Testis (tissue), 3 donors: ENCODE results near the gene ZBTB48. TPM values are rescaled to one million over a fixed set of nuclear protein-coding genes. Genes with fewer than 3 reads are reported as not detected.

Experiments
- DNase-seq: peaks from one replicate; pipeline ENCODE4 v3.0.0-alpha.2; 2019
- H3K27ac ChIP-seq, 2 donors: fragments of 200-600 bp; sonication (generic); one replicate each; pipeline ENCODE4 v1.5.1; 2019
- H3K27me3 ChIP-seq: fragments of 200-600 bp; sonication (generic); one replicate; pipeline ENCODE4 v1.5.1; 2019
- H3K36me3 ChIP-seq: fragments of 200-600 bp; sonication (generic); one replicate; pipeline ENCODE4 v1.5.1; 2017; ENCODE audit warnings: low read depth; ENCODE audit errors: missing control alignments
- H3K4me1 ChIP-seq: fragments of 200-600 bp; sonication (generic); one replicate; pipeline ENCODE4 v1.5.1; 2019
- H3K4me3 ChIP-seq, 2 donors: fragments of 200-600 bp; sonication (generic); one replicate each; pipeline ENCODE4 v1.5.1; 2017 to 2019
- H3K9me3 ChIP-seq: fragments of 200-600 bp; sonication (generic); one replicate; pipeline ENCODE4 v1.5.1; 2017
- CTCF ChIP-seq, 3 experiments: fragments of 450-650 bp in 2 of 3; fragments of 200-600 bp in 1 of 3; sonication (generic) in 1 of 3; IDR thresholded peaks; one replicate each; pipeline ENCODE4 v1.5.1; 2016 to 2019; ENCODE audit warnings: antibody characterized with exemption in 3 of 3, mild to moderate bottlenecking in 2 of 3, moderate library complexity in 1 of 3
- POLR2A ChIP-seq: fragments of 450-650 bp; IDR thresholded peaks from one replicate; pipeline ENCODE4 v1.6.1; 2017; ENCODE audit warnings: antibody characterized with exemption, mild to moderate bottlenecking, moderate library complexity
- WGBS, 2 donors: methylation state at CpG; one replicate each; pipeline ENCODE4 v1.1.5; 2018; 5-methylcytosine and 5-hydroxymethylcytosine counted together
- intact Hi-C: fragments of 100-400 bp; cut with DNase I; formaldehyde crosslinking; loops from one replicate; pipeline ENCODE4 v1.15.1; 2023; ENCODE audit warnings: low total_unique reads
- polyA plus RNA-seq: library from polyadenylated mRNA; stranded (reverse); fragments of 350-450 nt; fragmentation: Illumina TruSeq; extraction: RNeasy Lipid Tissue Mini Kit (QIAGEN cat#74804); gene quantifications from one replicate; pipeline ENCODE4 v1.2.3, GENCODE V29; 2014; ENCODE audit warnings: low read depth, low replicate concordance; ENCODE audit not compliant: insufficient read depth
- total RNA-seq, 2 donors: library from RNA; depleted of rRNA; stranded (reverse); fragments of >200 nt; gene quantifications; one replicate each; pipeline ENCODE4 v1.2.3, GENCODE V29; 2016

ZBTB48 gene
- total and polyA plus RNA-seq, 3 donors from 2014 or later = 58.9 to 80.7 (median 70.7) TPM

GRCh38 chr1:6581561-6582305, 1.9 kb downstream of the ZBTB48 start:
- no peaks in the 10 kb centered on the region for H3K27me3 ChIP-seq
- H3K4me3 ChIP-seq = no peak overlapping the region
- WGBS, 2 donors = 74 to 80% methylated on average over 10 of the region's 10 CpGs
- no peaks in the 10 kb centered on the region for H3K9me3 ChIP-seq
- no peak for TF ChIP-seq CTCF (IDR thresholded peaks at IDR 0.05)
- TF ChIP-seq POLR2A = no peak
- H3K4me1 ChIP-seq = peaks cover 30% of the 10 kb centered on the region
- H3K36me3 ChIP-seq = no peaks in the 10 kb centered on the region
- DNase-seq = no peak
- intact Hi-C loops = loop anchor here (5.0 kb wide), 1 partner anchor 51 kb away; no protein-coding TSS in a partner anchor
- H3K27ac ChIP-seq = no peak overlapping the region

GRCh38 chr1:6582370-6582769, 2.6 kb downstream of the ZBTB48 start:
- Histone ChIP-seq H3K36me3 (no peaks in the 10 kb centered on the region), H3K9me3 (no peaks in the 10 kb centered on the region), H3K4me3 (no peak overlapping the region), H3K4me1 (peaks cover 31% of the 10 kb centered on the region), H3K27me3 (no peaks in the 10 kb centered on the region), H3K27ac (no peak overlapping the region)
- 90% methylated on average over 1 of the region's 1 CpG; no CpG with 5 or more reads in 1 of the 2 donors for WGBS, 2 donors
- TF ChIP-seq POLR2A (no peak), CTCF (IDR thresholded peaks at IDR 0.05) (no peak)
- intact Hi-C loops = loop anchor here (5.0 kb wide), 1 partner anchor 50 kb away; no protein-coding TSS in a partner anchor
- DNase-seq = no peak

GRCh38 chr1:6584126-6585080, 4.6 kb downstream of the ZBTB48 start:
- 77 to 79% methylated on average over 20 to 21 of the region's 21 CpGs for WGBS, 2 donors
- H3K4me3 ChIP-seq = no peak overlapping the region
- no peaks in the 10 kb centered on the region for H3K36me3 ChIP-seq
- H3K27ac ChIP-seq = no peak overlapping the region
- DNase-seq = no peak
- intact Hi-C loops = loop anchor here (5.0 kb wide), 1 partner anchor 48 kb away; no protein-coding TSS in a partner anchor
- TF ChIP-seq POLR2A (no peak), CTCF (IDR thresholded peaks at IDR 0.05) (peak; percentile 12 to 28 (median 23))
- H3K4me1 ChIP-seq = peaks cover 24% of the 10 kb centered on the region
- no peaks in the 10 kb centered on the region for H3K9me3 ChIP-seq
- H3K27me3 ChIP-seq = no peaks in the 10 kb centered on the region

GRCh38 chr1:6585081-6585722, 5.4 kb downstream of the ZBTB48 start:
- intact Hi-C loops = no loop called here
- TF ChIP-seq POLR2A (no peak), CTCF (IDR thresholded peaks at IDR 0.05) (no peak)
- Histone ChIP-seq H3K27ac (no peak overlapping the region), H3K9me3 (no peaks in the 10 kb centered on the region), H3K27me3 (no peaks in the 10 kb centered on the region), H3K4me1 (peaks cover 22% of the 10 kb centered on the region), H3K4me3 (no peak overlapping the region), H3K36me3 (no peaks in the 10 kb centered on the region)
- 73 to 80% methylated on average over 10 to 12 of the region's 12 CpGs for WGBS, 2 donors
- no peak for DNase-seq
